CD4-positive, alpha-beta T cell treated with Interleukin-4 for 1 hour (primary cell): ENCODE measurements around the gene IFNL4.
"Not testable (repeated sequence)": the region's sequence is repeated elsewhere in the genome, so short reads cannot be mapped to it uniquely, and the experiment has no call there.

Experiments used
- DNase-seq, 2 donors: peaks; one replicate each; pipeline ENCODE4 v3.0.0-alpha.2; 2020 to 2022

IFNL4 gene

GRCh38 chr19:39219108-39219507, 29.5 kb downstream of the IFNL4 start:
- not testable (repeated sequence) for DNase-seq

- no peak for DNase-seq
Observed at GRCh38 chr19:39218230-39219007, 30.2 kb downstream of the IFNL4 start.

- DNase-seq, result no peak
Observed at GRCh38 chr19:39217094-39217493, 31.6 kb downstream of the IFNL4 start.

- DNase-seq, result not testable (repeated sequence)
Observed at GRCh38 chr19:39215323-39215722, 33.3 kb downstream of the IFNL4 start.

- peak; percentile 59 to 71 for DNase-seq
Observed at GRCh38 chr19:39212375-39212742, 36.3 kb downstream of the IFNL4 start.

- DNase-seq, result no peak
Observed at GRCh38 chr19:39211731-39212374, 36.8 kb downstream of the IFNL4 start.

- DNase-seq, result no peak
Observed at GRCh38 chr19:39209196-39209595, 39.5 kb downstream of the IFNL4 start.

- DNase-seq, result no peak
Observed at GRCh38 chr19:39208175-39208795, 40.4 kb downstream of the IFNL4 start.

GRCh38 chr19:39207293-39207836, 41.3 kb downstream of the IFNL4 start:
- no peak for DNase-seq

- DNase-seq, result no peak
Observed at GRCh38 chr19:39206122-39206521, 42.5 kb downstream of the IFNL4 start.

- DNase-seq, result no peak
Observed at GRCh38 chr19:39205449-39205764, 43.2 kb downstream of the IFNL4 start.

- no peak for DNase-seq
Observed at GRCh38 chr19:39203372-39204341, 45.0 kb downstream of the IFNL4 start, which contains the start of gene SYCN. Gene SYCN (minus strand): TSS chr19:39204263. CDS start chr19:39204254, 9 bp downstream.

- no peak for DNase-seq
Observed at GRCh38 chr19:39202998-39203355, 45.7 kb downstream of the IFNL4 start.

GRCh38 chr19:39200803-39201115, 47.9 kb downstream of the IFNL4 start:
- no peak for DNase-seq

GRCh38 chr19:39200066-39200802, 48.4 kb downstream of the IFNL4 start:
- DNase-seq, result no peak

GRCh38 chr19:39199025-39199424, 49.6 kb downstream of the IFNL4 start:
- DNase-seq, result no peak

- no peak for DNase-seq
Observed at GRCh38 chr19:39197808-39198207, 50.8 kb downstream of the IFNL4 start.

- DNase-seq, result no peak
Observed at GRCh38 chr19:39196860-39197562, 51.6 kb downstream of the IFNL4 start, which contains the start of gene NCCRP1. Gene NCCRP1 (plus strand): TSS chr19:39196964. CDS start chr19:39196983, 19 bp downstream.

GRCh38 chr19:39196320-39196719, 52.3 kb downstream of the IFNL4 start:
- DNase-seq, result no peak
